Type B pancreatic cell (in vitro differentiated cells): ENCODE measurements around the gene LRP1B. TPM values are rescaled to one million over a fixed set of nuclear protein-coding genes. Genes with fewer than 3 reads are reported as not detected.

ENCODE experiments used
- DNase-seq: peaks from one replicate; pipeline ENCODE4 v3.0.0; 2021; ENCODE audit warnings: mixed read lengths; ENCODE audit not compliant: unreplicated experiment; ENCODE audit errors: extremely low spot score
- H3K27ac Mint-ChIP-seq: 2 replicates; pipeline ENCODE4 v1.8.0; 2021; ENCODE audit warnings: mild to moderate bottlenecking, mixed read lengths
- H3K27me3 Mint-ChIP-seq: 2 replicates; pipeline ENCODE4 v1.8.0; 2021; ENCODE audit warnings: mixed read lengths
- H3K36me3 Mint-ChIP-seq: 2 replicates; pipeline ENCODE4 v1.8.0; 2021; ENCODE audit warnings: mixed read lengths
- H3K4me1 Mint-ChIP-seq: one replicate; pipeline ENCODE4 v1.8.0; 2021; ENCODE audit warnings: mixed read lengths; ENCODE audit not compliant: unreplicated experiment
- H3K4me3 Mint-ChIP-seq: 2 replicates; pipeline ENCODE4 v1.8.0; 2021; ENCODE audit warnings: mild to moderate bottlenecking, mixed read lengths
- H3K9me3 Mint-ChIP-seq: 2 replicates; pipeline ENCODE4 v1.8.0; 2021; ENCODE audit warnings: mixed read lengths
- total RNA-seq: library from RNA; stranded (reverse); gene quantifications from 2 replicates; pipeline ENCODE4 v1.2.1, GENCODE V29; 2021; ENCODE audit warnings: low replicate concordance
- TF ChIP-seq, protein P1 (sequence below): fragments of 200-600 bp; sonication (generic); conservative IDR thresholded peaks from 2 replicates; pipeline ENCODE4 v1.5.0; 2021; ENCODE audit warnings: antibody characterized with exemption, mild to moderate bottlenecking

The LRP1B gene
- total RNA-seq, 1 donor from 2014 or later, result 16.0 TPM

DNA sequence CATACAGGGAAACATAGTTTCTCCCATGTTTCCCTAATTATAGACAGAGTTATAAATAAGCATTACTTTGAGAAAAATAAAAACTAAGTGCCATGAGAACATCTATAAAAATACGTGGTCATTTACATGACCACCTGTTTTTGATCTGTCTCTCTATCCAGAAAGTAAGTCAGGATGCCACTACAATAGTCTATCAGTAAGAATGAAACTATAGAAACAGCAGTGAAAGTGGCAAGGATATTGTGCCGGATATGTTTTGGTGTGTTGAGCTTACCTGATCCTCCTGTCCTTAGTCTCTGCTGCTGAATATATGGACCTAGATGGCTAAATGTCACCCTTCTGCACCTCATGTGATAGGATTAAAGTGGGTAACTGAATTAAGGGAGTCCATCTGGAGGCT is 512.4 kb downstream of the LRP1B start:
- Mint-ChIP-seq H3K27me3 (no peaks in the 10 kb centered on the region), H3K36me3 (no peaks in the 10 kb centered on the region), H3K9me3 (no peaks in the 10 kb centered on the region), H3K4me1 (no peaks in the 10 kb centered on the region), H3K27ac (no peak overlapping the region), H3K4me3 (no peak overlapping the region)
- DNase-seq, result no peak
- TF ChIP-seq, protein P1, sequence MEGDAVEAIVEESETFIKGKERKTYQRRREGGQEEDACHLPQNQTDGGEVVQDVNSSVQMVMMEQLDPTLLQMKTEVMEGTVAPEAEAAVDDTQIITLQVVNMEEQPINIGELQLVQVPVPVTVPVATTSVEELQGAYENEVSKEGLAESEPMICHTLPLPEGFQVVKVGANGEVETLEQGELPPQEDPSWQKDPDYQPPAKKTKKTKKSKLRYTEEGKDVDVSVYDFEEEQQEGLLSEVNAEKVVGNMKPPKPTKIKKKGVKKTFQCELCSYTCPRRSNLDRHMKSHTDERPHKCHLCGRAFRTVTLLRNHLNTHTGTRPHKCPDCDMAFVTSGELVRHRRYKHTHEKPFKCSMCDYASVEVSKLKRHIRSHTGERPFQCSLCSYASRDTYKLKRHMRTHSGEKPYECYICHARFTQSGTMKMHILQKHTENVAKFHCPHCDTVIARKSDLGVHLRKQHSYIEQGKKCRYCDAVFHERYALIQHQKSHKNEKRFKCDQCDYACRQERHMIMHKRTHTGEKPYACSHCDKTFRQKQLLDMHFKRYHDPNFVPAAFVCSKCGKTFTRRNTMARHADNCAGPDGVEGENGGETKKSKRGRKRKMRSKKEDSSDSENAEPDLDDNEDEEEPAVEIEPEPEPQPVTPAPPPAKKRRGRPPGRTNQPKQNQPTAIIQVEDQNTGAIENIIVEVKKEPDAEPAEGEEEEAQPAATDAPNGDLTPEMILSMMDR, result no peak

DNA sequence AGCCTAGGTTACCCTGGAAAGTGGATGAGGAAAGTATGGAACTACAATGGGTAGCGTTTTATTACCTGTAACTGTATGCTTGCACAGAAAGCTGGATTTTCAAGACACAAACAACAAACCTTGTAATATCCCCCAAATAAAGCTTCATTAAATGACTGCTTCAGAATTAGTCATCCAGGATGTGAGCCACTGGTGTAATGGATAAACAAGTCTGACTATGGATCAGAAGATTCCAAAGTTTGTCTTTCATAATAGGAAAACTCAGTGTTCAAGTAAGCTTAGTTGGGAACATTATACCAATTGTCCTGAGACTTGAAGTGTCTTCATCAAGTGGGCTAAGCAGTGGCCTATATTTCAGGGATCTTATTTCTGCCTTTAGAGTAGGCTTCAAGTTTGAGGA is 518.8 kb downstream of the LRP1B start:
- Mint-ChIP-seq H3K4me1 (peaks cover 16% of the 10 kb centered on the region), H3K27me3 (no peaks in the 10 kb centered on the region), H3K27ac (no peak overlapping the region), H3K4me3 (no peak overlapping the region), H3K36me3 (no peaks in the 10 kb centered on the region), H3K9me3 (no peaks in the 10 kb centered on the region)
- TF ChIP-seq, protein P1, result no peak
- no peak for DNase-seq

DNA sequence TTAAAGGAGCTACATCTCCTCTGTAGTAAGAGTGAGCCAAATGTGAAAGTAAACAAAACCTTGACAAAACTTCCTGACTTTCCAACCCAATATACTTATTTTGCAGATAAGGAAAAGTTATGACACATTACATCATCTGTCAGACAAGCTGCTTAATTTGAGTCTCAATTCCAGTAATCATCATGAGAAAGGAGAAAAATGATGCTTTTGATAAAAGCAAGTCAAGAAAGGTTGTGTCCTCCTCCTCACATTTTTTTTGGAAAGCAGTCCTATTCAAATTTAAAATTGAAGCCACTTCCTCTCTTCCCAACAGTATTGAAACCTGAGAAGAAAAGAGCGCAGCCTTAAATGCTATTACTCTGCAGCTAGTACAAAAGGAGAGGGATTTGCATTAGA is 519.6 kb downstream of the LRP1B start:
- H3K9me3 Mint-ChIP-seq, result no peaks in the 10 kb centered on the region
- DNase-seq, result no peak
- H3K27ac Mint-ChIP-seq, result no peak overlapping the region
- peaks cover 16% of the 10 kb centered on the region for H3K4me1 Mint-ChIP-seq
- no peaks in the 10 kb centered on the region for H3K36me3 Mint-ChIP-seq
- H3K27me3 Mint-ChIP-seq, result no peaks in the 10 kb centered on the region
- H3K4me3 Mint-ChIP-seq, result peak overlapping the region; percentile 27
- TF ChIP-seq, protein P1, result no peak

DNA sequence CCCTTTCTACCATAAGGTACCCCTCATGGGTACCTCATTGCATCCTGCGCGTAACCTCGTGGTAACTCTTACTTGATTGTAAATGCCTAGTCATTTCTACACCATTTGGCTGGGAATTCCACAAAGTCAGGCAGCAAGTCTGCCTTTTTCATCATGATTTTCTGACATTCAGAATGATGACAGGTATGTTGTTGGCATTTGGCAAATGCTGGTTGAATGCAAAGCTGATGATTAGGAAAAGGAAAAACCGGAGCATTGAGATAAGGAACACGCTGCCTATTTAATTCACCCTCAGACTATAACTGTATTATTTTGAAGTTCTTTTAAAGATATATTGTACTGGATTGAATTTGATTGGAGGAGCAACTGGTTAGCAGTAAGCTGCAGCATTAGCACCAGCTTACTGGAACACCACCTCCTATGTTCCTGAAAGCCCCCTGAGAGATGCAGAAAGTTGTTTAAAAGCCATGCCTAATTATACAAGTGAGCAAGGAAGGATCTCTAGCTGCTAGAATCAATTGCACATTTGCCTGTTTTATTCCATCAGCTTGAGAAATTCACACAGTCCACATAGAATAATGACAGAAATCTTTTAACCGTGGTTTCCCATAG is 520.1 kb downstream of the LRP1B start:
- Mint-ChIP-seq H3K4me1 (peaks cover 16% of the 10 kb centered on the region), H3K27me3 (no peaks in the 10 kb centered on the region), H3K27ac (no peak overlapping the region), H3K9me3 (no peaks in the 10 kb centered on the region), H3K4me3 (no peak overlapping the region), H3K36me3 (no peaks in the 10 kb centered on the region)
- no peak for DNase-seq
- TF ChIP-seq, protein P1, result no peak

- H3K27me3 Mint-ChIP-seq, result no peaks in the 10 kb centered on the region
- H3K27ac Mint-ChIP-seq, result no peak overlapping the region
- H3K4me1 Mint-ChIP-seq, result no peaks in the 10 kb centered on the region
- TF ChIP-seq, protein P1, result no peak
- H3K9me3 Mint-ChIP-seq, result no peaks in the 10 kb centered on the region
- H3K4me3 Mint-ChIP-seq, result no peak overlapping the region
- no peak for DNase-seq
- no peaks in the 10 kb centered on the region for H3K36me3 Mint-ChIP-seq
Measured at GRCh38 chr2:141605163-141605562, 525.7 kb downstream of the LRP1B start.
